Measurements from ENCODE around the gene TTC6.

The TTC6 gene

DNA sequence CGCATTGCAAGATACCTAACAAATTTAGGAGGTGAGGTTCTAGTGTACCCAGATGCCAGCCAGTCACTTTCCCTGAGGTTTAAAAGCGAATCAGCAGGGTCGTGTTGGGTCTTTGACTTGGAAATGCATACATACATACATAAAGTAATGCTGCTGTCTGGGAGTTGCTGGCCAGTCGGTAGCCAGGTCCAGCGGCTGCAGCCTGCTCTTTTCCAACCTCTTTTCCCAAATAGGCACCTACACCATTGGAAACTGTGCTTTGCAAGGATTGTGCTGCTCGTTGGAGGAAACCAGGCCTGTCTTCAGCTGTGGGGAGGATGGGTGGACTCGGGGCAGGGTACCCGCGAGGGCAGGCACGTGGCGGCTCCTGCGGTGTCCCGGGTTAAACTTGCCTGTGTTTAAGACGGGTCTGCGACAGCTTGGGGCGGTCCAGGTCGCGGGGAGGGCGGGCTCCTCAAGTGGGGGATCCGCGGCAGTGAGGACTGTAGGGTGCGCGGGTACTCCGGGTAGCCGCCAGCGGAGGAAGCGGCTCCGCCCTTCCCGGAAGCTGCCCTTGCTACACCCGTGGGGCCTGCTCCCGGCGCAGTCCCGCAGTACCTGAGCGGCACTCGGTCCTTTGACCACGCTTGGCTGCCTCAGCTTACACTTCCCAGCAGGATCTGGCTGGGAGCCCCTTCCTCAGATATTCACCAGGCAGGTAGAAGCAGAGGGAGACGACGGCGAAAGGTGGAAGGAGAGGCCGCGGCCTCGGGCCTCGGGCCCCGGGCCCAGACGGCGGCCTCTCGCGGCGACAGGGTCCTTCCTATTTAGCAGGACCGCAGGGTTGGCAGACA is 2.7 kb downstream of the TTC6 start:
- DNase-seq (ENCODE audit: low spot score) = no peak

DNA sequence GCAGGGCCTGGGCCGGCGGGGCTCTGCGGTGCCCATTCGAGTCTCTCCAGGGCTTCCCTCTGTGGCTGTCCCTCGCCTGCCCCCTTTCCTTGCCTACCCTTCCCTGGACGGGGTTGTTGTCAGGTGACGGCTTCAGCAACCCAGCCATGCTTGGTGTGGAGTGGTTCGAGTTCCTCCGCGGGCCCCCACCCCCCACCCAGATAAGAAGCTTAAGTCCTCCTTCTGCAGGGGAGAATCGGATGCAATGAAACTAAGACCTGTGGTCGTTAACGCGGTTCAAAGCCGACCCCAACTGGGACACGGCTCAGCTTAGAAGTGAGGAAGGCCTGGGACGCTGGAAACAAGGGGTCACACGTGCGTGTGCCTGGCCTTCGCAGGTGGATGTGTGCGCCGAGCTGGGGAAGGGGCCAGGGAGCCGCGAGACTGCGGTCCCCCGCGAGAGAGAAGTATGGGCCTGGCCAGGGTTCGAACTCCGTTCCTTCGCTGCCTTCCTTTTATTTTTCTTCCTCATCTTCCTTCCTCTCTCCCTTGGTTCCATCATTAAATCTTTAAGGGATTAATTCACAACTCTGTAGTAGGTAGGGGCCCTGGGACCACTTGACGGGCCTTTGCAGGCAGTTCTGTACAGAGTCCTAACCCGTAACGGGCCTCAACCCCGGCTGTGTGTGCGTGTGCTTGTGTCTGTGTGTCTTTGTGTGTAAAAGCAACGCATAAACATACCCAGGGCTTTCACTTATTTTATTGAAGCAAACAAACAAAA is 3.5 kb downstream of the TTC6 start:
- no peak for DNase-seq (ENCODE audit: low spot score)

DNA sequence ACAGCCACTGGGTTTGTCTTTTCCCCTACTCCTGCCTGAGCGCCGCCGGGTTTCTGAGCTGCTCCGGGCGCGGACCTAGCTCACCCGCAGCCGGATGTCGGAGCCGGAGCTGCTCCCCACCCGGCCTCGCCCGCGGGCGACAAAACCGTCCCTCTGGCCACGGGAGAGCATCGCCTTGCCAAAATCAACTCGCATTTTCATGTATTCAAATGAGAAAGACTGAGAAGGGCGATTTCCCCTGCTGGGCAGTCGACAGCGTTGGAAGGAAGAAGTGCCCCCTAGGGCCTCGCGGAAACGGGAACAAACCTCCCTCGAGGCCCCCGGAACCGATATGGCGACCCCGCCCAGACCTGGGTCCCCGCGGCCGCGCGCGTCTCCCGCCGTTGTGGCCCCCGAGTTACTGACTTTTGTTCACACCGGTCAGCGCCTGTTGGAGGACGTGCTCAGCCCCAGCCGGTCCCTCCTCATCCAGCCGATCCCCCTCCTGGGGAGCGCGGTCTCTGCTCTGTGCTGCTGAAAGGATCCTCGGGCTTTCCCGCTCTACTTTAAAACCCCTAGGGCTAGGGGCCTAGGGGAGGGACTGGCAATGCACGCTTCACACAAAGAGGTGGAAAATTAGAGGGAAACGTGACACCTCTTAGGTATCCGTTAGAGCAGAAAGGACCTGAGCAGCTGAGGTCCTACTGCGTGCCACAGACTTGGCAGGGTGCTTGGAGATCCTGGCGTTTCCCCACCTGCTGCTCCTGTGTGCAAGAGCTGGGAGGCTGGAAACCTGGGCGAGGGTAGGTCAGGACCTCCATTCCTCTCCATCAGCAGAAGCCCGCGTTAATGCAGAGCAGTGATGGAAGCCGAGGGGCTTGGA is 4.3 kb downstream of the TTC6 start:
- no peak for DNase-seq (ENCODE audit: low spot score)

DNA sequence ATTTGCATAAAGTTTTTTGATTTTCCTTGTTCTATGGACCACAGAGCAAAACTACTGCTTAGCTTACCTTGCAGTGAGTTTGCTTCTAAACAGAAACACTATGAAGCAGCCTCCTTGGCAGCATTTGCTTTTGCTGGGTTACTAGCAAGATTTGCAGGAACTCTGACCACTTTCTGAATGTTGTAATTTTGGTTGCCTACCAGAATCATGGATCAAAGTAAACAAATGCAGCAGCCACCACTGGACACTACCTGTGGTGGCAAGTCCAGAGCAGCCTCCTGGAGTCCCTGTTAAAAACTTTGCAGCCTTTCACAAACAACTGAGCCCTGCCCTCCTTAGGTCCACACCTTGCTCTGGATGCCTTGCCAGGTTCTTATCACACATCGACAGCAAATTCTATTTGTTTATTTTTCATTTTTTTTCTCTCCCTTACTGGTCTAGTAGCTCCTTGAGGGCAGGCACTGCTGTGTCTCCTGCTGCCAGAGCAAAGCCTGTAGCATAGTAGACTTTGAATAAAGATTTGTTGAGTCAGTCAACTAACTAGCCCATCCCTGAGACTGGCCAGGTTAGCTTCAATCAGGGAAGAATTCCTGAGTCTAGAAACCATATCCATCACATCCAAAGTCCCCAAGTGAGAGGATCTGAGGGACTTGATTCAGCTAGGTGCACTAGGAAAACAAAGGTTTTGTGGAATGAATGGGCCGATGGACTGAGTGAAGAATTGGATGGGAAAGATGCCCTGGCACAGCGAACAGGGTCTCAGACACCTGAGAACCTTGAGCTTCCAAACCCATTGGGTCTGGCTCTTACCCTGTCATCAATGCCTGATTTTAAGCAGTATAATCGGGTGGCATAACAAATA is 5.7 kb downstream of the TTC6 start:
- no peak for DNase-seq (ENCODE audit: low spot score)

DNA sequence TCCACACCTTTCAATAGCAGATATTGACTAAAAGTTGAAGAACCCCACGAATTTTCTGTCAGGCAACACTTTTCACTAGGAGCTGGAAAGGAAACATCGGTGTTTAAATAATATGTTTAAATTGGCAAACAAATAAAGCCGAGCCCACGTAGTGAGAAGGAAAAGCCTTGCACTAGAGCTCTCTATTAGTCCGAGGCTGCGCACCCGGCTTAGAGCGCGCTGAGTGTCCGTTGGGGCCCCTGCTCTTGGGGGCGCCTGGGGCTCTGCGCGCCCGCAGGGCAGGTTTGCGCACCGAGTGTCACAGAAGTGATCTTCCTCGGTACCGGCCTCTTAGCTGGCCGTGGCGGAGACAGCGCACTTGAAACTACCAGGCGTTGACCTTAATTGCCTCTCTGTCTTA is 6.4 kb downstream of the TTC6 start:
- no peak for DNase-seq (ENCODE audit: low spot score)

DNA sequence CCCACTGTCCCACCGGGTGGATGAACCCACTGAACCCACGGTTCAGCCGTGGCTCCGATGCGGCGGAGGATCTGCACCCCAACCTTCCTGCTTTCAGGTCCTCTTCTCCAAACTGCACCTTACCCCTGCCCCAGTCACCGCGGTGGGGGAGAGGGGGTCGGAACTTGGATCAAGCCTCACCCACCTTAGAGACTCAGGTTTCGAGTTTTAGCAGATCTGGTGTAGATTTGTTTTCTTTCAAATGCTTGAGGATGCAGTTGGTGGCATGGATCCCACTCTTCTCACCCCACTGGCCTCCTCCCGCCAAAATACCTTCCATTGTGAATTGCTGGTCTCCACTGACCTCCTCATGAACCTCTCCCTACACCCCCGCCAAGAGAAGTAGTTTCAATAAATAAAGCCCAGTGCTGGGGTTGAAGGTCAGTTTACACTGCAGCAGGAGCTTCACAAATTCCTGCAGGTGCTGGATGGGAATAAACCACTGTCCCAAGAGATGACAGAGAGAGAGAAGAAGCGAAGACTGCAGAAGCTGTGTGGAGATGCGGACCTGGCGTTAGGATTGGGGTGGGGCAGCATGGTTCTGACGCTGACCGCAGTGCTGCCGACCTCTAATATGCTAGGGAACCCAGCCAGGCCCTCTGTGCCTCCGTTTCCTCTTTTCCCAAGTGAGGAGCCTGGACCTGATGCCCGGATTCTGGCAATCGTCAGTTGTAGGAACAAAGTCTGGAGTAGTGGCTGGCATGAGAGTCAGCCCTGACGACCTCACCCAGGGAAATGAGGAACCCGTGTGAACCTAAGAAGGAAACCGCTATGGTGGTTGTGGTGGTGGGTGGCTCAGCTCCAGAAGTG is 7.4 kb downstream of the TTC6 start:
- DNase-seq (ENCODE audit: low spot score) = no peak

DNA sequence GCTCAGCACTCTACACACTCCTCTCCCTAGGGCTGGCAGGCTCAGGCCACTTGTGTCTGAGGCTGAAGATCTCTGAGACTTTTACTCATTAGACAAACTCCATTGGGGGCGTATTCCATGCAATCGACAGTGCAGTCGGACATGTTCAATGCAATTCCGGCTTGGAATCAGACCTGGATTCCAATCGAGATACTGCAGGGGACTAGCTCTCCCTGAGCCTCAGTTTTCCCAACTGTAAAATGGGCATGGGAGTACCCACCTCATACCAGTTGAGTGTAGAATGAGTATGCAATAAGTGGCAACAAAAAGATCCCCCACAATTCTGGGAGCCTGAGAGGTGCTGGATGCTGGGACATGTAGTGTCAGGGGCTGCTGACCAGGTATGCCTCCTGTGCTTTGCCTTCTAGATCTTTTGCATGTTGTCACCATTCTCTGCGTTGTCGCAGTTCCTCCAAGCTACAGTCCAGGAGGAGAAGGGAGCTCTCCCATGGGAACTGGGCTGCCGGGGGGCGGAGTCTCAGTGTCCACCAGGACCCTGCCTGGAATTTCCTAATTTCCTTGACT is 8.3 kb downstream of the TTC6 start:
- DNase-seq (ENCODE audit: low spot score) = no peak

DNA sequence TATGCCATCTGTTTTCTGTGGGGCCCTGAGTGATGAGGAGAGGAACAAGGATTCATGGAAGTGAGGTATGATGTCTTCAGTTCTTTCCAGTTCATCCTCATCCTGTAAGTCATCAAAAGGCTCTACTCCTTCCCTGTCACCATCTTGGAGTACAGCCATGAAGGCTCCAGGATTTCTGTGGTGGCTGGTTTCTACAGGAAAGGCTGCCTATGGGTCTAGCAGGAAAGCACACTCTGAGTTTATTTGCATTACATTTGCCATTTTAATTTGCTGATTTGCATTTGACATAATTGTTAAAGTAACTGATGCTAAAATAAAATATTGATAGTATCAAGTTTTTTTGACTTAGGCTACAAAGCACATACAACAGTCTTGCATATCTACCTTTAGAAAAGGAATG is 11.2 kb downstream of the TTC6 start:
- no peak for DNase-seq (ENCODE audit: low spot score)

DNA sequence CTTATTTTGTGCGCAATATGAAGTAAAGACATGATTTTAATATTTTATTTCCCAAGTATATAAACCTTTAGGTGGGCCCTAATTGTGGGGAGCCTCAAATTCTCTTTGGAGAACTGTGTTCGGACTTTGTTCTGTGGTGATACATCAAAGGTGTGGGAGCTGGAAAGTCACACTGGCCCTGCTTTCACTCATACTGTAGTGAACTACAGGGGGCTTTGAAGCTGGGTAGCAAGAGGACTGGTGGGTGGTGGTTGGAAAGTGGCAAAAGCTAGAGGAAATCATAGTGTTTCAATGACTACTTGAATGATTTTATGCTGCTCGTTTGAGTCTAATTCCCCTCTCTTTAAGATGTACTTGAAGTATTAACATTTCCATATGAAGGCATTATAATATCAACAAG is 13.2 kb downstream of the TTC6 start:
- no peak for DNase-seq (ENCODE audit: low spot score)

DNA sequence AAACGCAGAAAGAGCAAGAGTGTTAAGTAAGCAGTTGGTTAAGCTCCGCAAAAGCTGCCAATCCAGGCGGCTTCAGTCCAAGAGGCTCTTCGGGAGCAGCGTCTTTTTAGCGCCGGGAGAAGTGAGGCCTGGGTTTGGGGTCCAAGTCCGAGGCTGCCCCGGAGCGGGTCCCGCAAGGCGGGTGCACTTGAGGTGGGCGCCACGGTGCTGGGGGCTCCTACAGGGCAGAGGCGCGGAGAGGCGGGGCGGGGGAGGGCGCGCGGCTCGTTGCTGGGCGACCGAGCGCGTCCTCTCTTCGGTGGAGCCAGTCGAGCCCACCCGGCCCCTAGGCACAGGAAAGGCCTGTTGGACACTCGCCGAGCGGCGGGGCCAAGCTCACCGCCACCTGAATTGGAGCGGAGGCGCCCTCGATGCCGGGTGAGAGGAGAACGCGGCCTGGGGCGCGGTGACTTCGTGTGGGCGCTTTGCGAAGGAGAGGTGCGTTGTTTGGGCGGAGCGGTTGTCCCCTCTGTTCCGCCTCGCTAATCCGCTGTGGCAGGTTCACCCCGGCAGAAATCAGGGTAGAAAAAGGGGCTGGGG is 15.6 kb downstream of the TTC6 start:
- no peak for DNase-seq (ENCODE audit: low spot score)

DNA sequence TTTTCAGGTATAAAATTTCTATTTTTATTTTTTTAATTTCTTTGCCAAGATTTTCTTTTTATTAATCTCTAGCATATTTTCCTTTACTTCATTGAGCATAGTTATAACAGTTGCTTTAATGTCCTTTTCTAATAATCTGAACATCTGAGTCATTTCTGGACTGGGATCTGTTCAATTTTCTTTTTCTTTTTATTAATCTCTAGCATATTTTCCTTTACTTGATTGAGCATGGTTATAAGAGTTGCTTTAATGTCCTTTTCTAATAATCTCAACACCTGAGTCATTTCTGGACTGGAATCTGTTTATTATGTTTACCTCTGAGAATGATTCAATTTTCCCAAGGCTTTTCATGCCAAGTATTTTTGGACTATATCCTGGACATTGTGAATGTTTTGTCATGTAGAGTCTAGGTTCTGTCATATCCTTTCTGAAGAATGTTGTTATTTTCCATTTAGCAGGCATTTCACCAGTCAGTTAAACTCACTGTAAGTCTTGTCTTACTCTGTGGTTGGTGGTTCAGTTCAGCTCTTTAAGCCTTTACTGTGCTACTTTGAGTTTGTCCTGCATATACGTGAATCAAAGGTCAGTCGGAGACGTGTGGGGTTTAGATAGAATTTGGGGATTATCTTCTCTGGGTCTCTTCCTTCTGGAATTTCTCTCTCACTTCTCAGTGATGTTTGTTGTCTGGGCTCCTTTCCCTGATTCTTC is 20.3 kb downstream of the TTC6 start:
- DNase-seq (ENCODE audit: low spot score) = no peak

DNA sequence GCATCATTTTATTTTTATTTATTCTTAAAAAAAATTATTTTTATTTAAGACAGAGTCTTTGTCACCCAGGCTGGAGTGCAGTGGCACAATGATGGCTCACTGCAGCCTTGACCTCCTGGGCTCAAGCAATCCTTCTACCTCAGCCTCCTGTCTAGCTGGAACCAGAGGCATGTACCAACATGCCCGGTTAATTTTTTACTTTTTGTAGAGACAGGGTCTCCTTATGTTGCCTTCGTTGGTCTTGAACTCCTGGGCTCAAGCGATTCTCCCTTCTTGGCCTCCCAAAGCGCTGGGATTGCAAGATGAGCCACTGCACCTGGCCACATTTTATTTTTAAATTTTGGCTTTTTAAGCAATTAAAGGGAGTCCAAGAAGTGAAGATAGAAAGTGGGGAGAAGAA is 21.4 kb downstream of the TTC6 start:
- DNase-seq (ENCODE audit: low spot score) = no peak

DNA sequence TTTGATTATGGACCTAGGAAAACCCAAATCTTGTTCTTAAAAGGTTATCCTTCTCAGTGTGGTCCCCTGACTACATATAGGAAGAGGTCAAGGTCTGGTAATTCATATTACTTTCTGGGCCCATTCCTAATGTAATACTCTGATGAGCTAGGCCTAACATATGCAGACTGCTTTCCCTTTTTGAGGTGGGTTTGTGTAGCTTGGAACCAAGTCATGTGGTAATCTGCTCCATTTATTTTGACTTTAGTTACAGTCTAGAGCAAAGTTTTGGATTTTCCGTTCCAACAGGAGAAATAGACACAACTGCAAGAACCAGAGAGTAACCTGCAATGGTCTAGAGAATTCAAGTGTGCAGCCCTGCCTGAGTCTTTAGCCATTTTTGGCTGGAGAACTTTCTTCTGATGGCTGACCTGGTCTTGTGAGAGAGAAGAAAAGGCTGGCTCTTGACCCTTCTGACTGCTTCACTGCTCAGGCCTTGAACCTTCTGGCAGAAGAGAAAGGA is 22.5 kb downstream of the TTC6 start:
- no peak for DNase-seq (ENCODE audit: low spot score)

DNA sequence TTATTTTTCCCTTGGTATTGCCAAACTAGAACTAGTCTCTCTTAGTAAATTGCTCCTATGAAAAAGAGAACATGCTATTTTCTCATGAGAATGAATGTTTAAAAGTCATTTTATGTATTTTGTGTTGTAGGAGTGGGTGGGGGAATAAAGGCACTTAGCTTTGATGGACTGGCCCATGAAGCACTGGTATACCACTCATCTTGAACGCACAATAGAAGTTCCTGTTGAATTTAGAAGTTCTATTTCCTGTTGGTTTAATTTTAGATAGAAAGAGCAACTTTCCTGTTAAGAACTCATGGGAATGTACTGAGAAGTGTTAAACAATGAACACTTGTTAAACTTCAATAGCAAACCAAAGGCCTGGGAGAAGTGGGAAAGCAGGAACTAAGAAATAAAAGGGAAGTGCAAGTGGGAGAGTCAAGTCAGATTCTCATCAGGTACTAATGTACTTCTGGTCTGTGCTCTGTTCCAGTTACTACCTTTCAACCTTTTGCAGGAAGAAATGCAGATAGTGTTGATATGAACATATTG is 23.1 kb downstream of the TTC6 start:
- DNase-seq (ENCODE audit: low spot score) = no peak

DNA sequence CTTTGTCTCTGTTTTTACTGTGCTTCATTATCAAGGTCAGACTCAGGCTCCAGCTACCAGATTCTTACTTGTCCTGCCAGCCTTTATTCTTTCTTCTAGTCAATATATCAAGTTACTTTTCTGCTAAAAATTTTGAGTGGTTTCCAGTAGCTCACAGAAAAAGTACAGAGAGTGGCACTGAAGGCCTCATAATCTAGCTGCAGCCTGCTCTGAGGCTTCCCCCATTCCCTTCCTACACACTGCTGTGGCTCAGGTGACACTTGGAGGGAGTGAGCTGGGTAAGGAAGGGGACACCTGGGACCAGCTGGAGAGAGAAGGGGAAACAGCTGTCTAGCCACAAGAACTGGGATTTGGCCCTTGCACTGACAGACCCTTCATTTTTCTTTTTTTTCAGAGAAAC is 25.4 kb downstream of the TTC6 start:
- no peak for DNase-seq (ENCODE audit: low spot score)

DNA sequence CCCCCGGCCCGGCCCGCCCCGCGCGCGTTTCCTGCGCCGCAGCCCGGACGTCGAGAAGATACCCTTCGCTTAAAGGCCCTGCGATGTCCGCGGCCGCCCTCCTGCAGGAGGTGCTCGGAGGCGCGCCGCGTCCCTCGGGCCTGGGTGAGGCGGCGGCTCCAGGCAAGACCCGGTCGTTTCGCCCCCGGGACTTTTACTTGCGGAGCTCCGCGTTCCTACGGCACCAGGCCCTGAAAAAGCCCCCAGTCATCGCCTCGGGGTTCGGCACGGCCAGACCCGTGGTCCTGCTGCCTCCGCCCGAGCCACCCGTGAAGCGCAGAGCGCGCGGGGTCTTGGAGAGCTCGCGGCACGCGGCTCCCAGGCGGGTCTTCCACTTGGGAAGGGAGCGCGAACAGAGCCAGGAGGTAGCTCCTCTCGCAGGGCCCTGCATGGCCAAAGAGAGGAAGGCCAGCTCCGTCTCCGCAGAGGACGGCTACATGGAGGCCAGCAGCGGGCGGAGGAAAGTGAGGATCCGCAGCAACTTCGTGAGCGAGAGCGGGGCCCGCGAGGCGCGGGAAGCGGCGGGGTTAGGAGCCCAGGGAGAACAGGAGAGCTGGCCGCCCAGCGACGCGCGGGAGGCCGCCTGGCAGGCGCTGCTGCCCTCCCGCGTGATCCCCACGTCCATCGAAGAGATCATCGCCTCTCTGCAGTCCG is 26.9 kb downstream of the TTC6 start:
- DNase-seq (ENCODE audit: low spot score) = no peak

DNA sequence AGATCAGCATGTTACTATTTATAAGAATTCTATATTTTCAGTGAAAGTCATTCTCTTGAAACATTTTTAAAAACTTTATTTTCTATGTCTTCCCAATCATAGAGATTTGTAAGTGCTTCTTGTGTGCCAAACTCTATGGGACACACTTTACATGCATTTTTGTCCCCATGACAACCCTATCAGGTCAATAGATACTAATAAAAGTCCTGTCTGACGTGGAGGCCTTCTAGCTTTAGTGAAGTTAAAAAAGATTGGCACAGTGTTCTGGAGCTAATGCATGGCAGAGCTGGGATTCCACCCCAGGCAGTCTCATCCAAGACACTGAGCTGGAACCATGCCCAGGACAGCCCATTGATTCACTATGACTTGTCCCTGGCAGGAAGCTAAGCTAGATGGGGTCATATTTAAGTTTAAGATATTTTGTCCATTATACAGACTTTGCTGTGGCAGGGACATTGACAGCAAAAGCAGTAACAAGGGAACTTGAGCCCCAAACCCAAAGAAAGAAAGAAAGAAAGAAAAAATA is 28.1 kb downstream of the TTC6 start:
- no peak for DNase-seq (ENCODE audit: low spot score)

DNA sequence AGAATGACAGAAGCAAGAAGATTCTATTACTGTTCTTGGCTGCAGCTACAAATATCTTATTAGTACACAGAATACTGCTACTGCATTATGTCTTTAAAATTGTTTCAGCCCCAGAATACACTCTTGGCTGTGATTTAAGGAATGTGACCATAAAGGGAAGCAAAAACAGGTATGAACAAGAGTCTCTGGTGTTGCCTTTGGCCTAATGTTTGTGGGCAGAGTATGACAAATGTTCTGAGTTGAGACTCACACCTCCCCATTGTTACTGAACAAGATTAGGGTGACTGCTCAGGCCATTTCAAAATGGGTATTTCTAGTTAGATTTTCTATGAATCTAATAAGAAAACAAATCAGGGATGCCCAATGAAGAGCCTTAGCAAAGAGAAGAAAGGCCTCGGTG is 28.5 kb downstream of the TTC6 start:
- no peak for DNase-seq (ENCODE audit: low spot score)

Data from hematopoietic multipotent progenitor cell treated with erythropoietin and hydrocortisone succinate and interleukin-3 and kit ligand, for 15 days (in vitro differentiated cells).